ENCODE results near the gene NUDT4B.
"Not testable (repeated sequence)": the region's sequence is repeated elsewhere in the genome, so short reads cannot be mapped to it uniquely, and the experiment has no call there.

The NUDT4B gene

GRCh38 chr1:148733585-148734310 is 14.8 kb upstream of the NUDT4B start:
- DNase-seq; in situ Hi-C loops (cut with MboI; ENCODE audit: low pct_unique_long_range_greater_than_20kb, low sequenced_read_pairs): not testable (repeated sequence)

GRCh38 chr1:148734311-148734662 is 14.3 kb upstream of the NUDT4B start:
- in situ Hi-C loops (cut with MboI; ENCODE audit: low pct_unique_long_range_greater_than_20kb, low sequenced_read_pairs); DNase-seq: not testable (repeated sequence)

GRCh38 chr1:148735538-148735937 is 13.0 kb upstream of the NUDT4B start:
- in situ Hi-C loops (cut with MboI; ENCODE audit: low pct_unique_long_range_greater_than_20kb, low sequenced_read_pairs); DNase-seq: not testable (repeated sequence)

GRCh38 chr1:148738667-148739066 is 9.9 kb upstream of the NUDT4B start:
- in situ Hi-C loops (cut with MboI; ENCODE audit: low pct_unique_long_range_greater_than_20kb, low sequenced_read_pairs); DNase-seq: not testable (repeated sequence)

- in situ Hi-C loops (cut with MboI; ENCODE audit: low pct_unique_long_range_greater_than_20kb, low sequenced_read_pairs); DNase-seq: not testable (repeated sequence)
These were observed 5.4 kb upstream of the NUDT4B start for GRCh38 chr1:148743200-148743599.

GRCh38 chr1:148743726-148744720 is 4.6 kb upstream of the NUDT4B start:
- in situ Hi-C loops (cut with MboI; ENCODE audit: low pct_unique_long_range_greater_than_20kb, low sequenced_read_pairs); DNase-seq: not testable (repeated sequence)

- in situ Hi-C loops (cut with MboI; ENCODE audit: low pct_unique_long_range_greater_than_20kb, low sequenced_read_pairs); DNase-seq: not testable (repeated sequence)
These were observed 734 bp downstream of the NUDT4B start for GRCh38 chr1:148749335-148749681.

- DNase-seq; in situ Hi-C loops (cut with MboI; ENCODE audit: low pct_unique_long_range_greater_than_20kb, low sequenced_read_pairs): not testable (repeated sequence)
These were observed 7.7 kb downstream of the NUDT4B start for GRCh38 chr1:148756231-148756630.

GRCh38 chr1:148757446-148757845 is 8.9 kb downstream of the NUDT4B start:
- DNase-seq; in situ Hi-C loops (cut with MboI; ENCODE audit: low pct_unique_long_range_greater_than_20kb, low sequenced_read_pairs): not testable (repeated sequence)

GRCh38 chr1:148758412-148758811 is 9.8 kb downstream of the NUDT4B start:
- in situ Hi-C loops (cut with MboI; ENCODE audit: low pct_unique_long_range_greater_than_20kb, low sequenced_read_pairs); DNase-seq: not testable (repeated sequence)

- DNase-seq; in situ Hi-C loops (cut with MboI; ENCODE audit: low pct_unique_long_range_greater_than_20kb, low sequenced_read_pairs): not testable (repeated sequence)
These were observed 10.4 kb downstream of the NUDT4B start for GRCh38 chr1:148758925-148759324.

- DNase-seq; in situ Hi-C loops (cut with MboI; ENCODE audit: low pct_unique_long_range_greater_than_20kb, low sequenced_read_pairs): not testable (repeated sequence)
These were observed 11.2 kb downstream of the NUDT4B start for GRCh38 chr1:148759749-148760148.

- in situ Hi-C loops (cut with MboI; ENCODE audit: low pct_unique_long_range_greater_than_20kb, low sequenced_read_pairs); DNase-seq: not testable (repeated sequence)
These were observed 11.6 kb downstream of the NUDT4B start for GRCh38 chr1:148760206-148760605.

GRCh38 chr1:148761360-148761759 is 12.8 kb downstream of the NUDT4B start:
- in situ Hi-C loops (cut with MboI; ENCODE audit: low pct_unique_long_range_greater_than_20kb, low sequenced_read_pairs); DNase-seq: not testable (repeated sequence)

GRCh38 chr1:148765238-148766019 is 16.9 kb downstream of the NUDT4B start:
- in situ Hi-C loops (cut with MboI; ENCODE audit: low pct_unique_long_range_greater_than_20kb, low sequenced_read_pairs); DNase-seq: not testable (repeated sequence)

GRCh38 chr1:148768541-148768940 is 20.0 kb downstream of the NUDT4B start:
- DNase-seq; in situ Hi-C loops (cut with MboI; ENCODE audit: low pct_unique_long_range_greater_than_20kb, low sequenced_read_pairs): not testable (repeated sequence)

- DNase-seq; in situ Hi-C loops (cut with MboI; ENCODE audit: low pct_unique_long_range_greater_than_20kb, low sequenced_read_pairs): not testable (repeated sequence)
These were observed 20.9 kb downstream of the NUDT4B start for GRCh38 chr1:148769495-148769894.

- DNase-seq; in situ Hi-C loops (cut with MboI; ENCODE audit: low pct_unique_long_range_greater_than_20kb, low sequenced_read_pairs): not testable (repeated sequence)
These were observed 25.1 kb downstream of the NUDT4B start for GRCh38 chr1:148773690-148774089.

- in situ Hi-C loops (cut with MboI; ENCODE audit: low pct_unique_long_range_greater_than_20kb, low sequenced_read_pairs); DNase-seq: not testable (repeated sequence)
These were observed 25.5 kb downstream of the NUDT4B start for GRCh38 chr1:148774102-148774501.
